Right lobe of liver (tissue), 4 donors: ENCODE data around the gene SF3B6.

ENCODE experiments used
- POLR2A ChIP-seq: fragments of 450-650 bp; IDR thresholded peaks from one replicate; pipeline ENCODE4 v1.6.1; 2017; ENCODE audit warnings: antibody characterized with exemption, mild to moderate bottlenecking
- TF ChIP-seq, protein P1 (sequence below), 4 donors: fragments of 200-600 bp in 3 of 4; fragments of 450-650 bp in 1 of 4; IDR thresholded peaks; one replicate each; pipeline versions ENCODE4 v1.5.1 to v1.8.0; 2016 to 2022; ENCODE audit warnings: antibody characterized with exemption in 4 of 4, mild to moderate bottlenecking in 2 of 4
- donor health status: DM: no; HTN: no; CAD: no.
- donor health status: DM: no; HTN: no; CAD: no.
- donor health status: DM: no; HTN: yes; CAD: no.

DNA sequence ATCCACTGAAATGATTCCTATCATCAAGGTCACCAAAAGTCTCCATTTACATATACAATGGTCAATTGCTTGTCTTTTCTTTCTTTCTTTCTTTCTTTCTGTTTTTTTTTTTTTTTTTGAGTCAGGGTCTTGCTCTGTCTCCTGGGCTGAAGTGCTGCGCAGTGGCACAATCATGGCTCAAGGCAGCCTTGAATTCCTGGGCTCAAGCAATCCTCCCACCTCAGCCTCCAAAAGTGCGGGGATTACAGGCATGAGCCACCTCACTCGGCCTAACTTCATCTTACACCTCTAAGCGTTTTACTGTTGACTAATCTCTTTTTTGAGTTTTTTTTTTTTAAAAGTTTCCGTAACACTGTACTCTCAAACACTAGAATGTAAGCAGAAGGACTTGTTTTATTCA is 867 bp downstream of the SF3B6 start:
- TF ChIP-seq, protein P1, sequence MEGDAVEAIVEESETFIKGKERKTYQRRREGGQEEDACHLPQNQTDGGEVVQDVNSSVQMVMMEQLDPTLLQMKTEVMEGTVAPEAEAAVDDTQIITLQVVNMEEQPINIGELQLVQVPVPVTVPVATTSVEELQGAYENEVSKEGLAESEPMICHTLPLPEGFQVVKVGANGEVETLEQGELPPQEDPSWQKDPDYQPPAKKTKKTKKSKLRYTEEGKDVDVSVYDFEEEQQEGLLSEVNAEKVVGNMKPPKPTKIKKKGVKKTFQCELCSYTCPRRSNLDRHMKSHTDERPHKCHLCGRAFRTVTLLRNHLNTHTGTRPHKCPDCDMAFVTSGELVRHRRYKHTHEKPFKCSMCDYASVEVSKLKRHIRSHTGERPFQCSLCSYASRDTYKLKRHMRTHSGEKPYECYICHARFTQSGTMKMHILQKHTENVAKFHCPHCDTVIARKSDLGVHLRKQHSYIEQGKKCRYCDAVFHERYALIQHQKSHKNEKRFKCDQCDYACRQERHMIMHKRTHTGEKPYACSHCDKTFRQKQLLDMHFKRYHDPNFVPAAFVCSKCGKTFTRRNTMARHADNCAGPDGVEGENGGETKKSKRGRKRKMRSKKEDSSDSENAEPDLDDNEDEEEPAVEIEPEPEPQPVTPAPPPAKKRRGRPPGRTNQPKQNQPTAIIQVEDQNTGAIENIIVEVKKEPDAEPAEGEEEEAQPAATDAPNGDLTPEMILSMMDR (IDR thresholded peaks at IDR 0.05): no peak
- no peak for TF ChIP-seq POLR2A
